ENCODE measurements around the gene PCIF1.
"Not testable (repeated sequence)": the region's sequence is repeated elsewhere in the genome, so short reads cannot be mapped to it uniquely, and the experiment has no call there.

The PCIF1 gene

DNA sequence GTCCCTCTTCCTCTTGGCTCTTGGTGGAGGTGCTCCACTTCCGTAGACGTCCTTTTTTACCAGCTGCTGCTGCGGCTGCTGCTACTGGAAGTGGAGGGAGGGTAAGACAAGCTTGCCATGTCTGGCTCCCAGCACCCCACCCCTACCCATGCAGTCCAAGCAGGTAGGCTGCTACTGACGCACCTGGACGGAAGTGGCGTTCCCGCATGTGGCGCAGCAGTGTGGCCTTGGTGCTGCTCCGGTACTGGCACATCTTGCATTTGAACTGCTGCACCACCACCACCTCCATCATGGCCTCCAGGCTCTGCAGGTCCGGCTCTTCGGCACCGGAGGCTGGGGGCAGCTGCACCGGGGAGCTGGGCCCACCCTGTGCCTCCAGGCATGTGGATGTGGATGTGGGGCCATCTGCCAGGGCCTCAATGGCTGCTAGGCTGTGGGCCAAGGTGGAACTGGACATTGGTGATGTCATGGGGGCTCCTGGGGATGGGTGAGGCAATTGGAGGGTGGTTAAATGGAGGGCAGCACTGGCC lies 33.1 kb downstream of the PCIF1 start:
- no peak for DNase-seq (ENCODE audit: low spot score)

DNA sequence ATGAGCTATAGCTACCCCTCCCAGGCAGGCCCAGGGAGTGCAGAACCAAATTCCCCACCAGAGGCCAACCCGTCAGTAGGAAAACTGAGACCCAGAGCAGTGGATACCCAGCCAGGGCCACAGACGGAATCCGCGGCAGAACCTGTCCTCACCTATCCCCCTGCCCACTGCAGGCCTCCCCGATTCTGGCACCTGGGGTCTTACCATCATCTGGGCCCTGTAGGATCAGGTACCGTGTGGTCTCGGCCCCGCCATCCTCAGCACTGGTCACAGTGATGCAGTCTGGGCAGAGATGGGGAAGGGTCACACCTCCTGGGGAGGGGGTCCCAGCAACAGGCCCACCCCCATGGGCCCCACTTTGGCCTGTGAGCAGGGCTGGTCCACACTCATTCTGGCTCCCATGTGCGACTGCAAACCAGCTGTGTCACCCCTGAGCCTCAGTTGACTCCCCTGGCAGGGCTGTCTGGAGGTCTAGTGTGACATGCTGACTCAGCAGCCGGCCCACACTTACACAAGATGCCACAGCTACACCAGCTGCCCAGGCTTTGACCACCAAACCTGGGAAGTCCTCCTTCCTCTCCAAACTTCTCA lies 33.7 kb downstream of the PCIF1 start:
- DNase-seq (ENCODE audit: low spot score) = no peak

DNA sequence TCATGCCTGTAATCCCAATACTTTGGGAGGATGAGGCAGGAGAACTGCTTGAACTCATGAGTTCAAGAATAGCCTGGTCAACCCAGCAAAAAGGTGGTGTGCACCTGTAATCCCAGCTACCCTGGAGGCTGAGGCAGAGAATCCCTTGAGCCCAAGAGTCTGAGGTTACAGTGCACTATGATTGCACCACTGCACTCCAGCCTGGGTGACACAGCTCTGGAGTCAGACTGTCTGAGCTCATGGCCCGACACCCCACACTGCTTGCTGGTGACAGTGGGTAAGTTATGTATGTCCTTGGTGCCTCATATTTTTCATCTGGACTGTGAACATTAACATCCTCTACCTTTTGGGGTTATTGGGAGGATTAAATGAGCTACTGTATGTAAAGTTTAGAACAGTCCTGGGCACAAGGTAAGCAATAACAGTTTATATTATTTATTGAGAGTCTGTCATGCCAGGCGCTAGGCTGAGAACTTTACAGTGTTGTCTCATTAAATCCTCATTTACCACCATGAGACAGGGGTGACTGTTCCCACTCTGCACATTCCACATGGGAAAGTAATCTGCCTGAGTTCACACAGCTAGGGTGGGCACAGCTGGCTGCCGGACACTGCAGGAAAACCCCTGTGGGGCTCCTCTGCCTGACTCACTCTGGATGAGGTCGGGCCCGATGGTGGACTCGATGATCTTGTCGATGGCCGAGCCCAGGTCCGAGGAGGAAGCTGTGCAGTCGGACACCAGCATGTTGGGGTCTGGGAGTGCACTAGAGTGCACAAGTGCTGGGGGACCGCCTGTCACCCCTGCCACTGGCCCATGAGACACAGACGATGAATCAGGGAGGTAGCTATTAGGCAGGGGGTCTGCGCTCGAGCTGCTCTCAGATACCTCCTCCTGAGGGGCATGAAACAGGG lies 34.6 kb downstream of the PCIF1 start:
- DNase-seq (ENCODE audit: low spot score) = no peak

DNA sequence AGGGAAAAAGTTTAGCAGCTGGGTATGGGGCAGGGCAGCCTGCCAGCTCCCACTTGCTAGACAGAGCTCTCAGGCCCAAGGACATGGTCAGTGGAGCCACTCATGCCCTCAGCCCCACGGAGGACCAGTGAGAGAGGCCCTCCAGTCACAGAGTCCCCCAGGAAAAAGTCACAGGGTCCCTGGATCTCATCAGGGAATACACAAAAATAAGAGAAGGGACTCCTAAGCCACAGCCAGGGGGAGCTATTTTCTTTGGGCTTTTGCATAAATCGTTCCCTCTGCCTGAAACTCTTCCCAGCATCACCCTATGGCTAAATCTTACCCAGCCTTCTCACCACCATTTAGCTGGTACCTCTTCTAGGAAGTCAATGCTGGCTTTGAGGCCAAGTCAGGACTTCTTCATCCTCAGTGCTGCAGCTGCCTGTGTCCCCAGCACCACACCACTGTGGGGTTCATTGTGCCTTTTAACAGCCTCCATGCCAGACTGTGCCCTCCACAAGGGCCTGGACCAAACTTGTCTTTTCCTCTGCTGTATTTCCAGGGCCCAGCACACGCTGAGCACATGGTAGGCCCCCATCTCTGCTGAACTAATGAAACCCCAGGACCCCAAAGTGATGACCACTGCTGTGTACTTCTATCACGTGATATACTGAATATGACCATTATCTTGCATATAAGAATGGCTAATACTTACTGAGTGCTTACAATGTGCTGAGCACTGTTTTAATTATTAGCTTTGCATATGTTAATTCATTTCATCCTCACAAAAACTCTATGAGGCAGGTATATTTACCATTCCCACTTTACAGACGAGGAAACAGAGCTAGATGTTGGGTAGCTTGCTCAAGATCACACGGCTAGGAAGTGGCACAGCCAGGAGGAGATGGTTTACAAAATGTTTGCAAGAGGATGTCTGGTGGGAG lies 35.5 kb downstream of the PCIF1 start:
- peak; percentile 72 for DNase-seq (ENCODE audit: low spot score)

DNA sequence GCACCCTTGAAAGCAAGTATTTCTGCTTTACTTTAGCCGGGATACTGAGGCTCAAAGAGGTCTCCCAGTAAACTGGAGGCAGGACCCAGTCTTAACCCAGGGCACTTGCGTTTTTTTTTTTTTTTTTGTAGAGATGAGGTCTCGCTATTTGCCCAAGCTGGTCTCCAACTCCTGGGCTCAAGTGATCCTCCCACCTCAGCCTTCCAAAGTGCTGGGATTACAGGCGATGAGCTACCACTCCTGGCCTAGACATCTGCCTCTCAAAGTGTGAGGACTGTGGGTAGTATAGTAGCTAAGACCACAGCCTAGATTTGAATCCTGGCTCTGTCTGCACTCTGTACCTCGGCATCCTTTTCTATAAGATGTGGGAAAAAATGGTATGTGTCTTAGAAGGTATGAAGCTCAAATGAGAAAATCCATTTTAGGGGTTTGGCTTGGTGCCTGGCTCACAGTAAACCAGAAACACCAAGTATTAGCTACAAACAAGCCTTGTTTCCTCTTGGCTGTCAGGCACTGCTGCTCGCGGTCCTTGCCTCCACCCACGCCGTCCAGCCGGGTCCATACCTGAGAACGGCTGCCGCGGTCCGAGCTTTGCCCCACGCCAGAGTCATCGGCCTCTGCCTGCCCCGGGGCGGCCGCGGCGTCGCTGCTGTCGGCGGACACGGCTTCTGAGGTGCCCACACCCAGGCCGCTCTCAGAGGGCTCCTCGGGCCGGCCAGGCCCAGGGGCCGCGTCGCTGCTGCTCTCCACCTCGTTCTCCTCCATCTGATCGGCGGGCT lies 36.4 kb downstream of the PCIF1 start:
- DNase-seq (ENCODE audit: low spot score) = no peak

DNA sequence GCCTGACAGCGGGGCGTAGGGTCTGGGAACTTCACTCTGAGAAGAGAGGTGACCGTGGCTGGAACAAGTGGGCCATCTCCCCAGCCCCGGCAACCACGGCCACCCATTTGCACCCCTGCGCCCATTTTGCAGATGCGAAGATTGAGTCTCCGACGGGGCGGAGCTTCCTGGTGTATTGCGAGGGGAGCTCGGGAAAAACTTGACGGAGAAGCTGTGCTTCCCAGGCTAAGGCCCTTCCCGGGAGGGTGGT lies 36.9 kb downstream of the PCIF1 start:
- no peak for DNase-seq (ENCODE audit: low spot score)

DNA sequence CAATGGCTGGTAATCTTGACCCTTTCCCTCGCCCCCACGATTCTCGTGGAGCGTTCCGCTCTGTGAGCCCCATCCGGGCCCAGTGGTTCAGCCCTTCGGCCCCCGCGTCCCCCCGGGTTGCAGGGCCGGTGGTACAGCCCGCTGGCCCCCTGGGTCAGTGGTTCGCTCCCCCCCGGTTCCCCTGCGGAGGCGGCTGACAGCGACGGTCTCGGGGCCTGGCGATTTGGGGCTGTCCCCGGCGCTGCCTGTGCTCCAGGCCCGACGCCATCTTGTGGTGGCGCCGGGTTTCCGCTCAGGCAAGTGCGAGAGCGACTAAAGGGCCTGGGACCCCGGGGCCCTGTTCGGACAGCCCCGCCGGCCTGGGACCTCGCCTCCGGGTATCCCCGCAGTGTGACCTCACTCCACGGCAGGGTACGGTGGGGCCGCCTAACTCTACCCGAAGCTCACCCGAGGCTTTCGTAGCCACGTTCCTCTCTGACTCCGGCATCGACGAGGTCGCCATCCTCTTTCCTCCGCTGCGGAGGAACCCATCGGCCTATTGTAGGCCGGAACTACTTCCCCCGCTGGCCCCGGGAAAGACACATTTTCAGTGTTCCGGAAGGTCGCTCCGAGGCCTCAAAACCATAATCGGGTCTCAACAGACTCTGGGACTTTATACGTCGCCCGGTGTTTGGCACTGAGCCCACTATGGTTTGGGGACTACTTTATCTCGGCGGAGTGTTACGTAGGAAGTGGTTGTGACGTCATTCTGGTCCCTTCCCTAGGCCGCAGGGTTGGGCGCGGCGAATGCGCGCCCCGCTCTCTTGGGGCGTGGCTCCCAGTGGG lies 37.4 kb downstream of the PCIF1 start, which contains the start of gene ZNF335:
ZNF335 (minus strand) TSS at position 529 of the 825 bp plus-strand sequence. CDS start 793 bp downstream, outside the sequence.
- DNase-seq (ENCODE audit: low spot score) = peak; percentile 97

DNA sequence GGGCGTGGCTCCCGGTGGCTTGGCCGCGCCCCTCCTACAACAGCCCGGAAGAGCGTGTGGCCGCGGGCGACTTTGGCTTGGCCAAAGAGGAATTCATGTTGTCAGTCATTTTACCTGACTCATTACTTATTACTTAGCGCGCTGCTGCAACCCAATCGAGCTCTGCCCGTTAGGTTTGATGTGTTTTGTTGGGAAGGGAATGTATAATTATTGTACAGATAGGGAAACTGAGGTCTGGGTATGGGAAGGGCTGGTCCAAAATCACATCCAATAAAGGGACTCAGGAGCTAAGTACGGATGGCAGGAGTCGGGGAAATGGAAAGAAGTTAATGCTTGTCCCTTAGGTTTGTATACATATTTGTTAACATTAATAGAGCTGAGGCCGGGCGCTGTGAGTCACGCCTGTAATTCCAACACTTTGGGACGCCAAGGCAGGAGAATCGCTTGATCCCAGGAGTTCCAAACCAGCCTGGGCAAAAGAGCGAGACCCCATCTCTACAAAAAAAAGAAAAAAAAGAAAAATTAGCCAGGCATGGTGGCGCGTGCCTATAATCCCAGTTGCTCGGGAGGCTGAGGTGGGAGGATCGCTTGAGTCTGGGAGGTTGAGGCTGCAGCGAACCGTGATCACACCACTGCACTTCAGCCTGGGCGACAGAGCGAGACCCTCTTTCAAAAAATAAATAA lies 38.2 kb downstream of the PCIF1 start:
- no peak for DNase-seq (ENCODE audit: low spot score)

DNA sequence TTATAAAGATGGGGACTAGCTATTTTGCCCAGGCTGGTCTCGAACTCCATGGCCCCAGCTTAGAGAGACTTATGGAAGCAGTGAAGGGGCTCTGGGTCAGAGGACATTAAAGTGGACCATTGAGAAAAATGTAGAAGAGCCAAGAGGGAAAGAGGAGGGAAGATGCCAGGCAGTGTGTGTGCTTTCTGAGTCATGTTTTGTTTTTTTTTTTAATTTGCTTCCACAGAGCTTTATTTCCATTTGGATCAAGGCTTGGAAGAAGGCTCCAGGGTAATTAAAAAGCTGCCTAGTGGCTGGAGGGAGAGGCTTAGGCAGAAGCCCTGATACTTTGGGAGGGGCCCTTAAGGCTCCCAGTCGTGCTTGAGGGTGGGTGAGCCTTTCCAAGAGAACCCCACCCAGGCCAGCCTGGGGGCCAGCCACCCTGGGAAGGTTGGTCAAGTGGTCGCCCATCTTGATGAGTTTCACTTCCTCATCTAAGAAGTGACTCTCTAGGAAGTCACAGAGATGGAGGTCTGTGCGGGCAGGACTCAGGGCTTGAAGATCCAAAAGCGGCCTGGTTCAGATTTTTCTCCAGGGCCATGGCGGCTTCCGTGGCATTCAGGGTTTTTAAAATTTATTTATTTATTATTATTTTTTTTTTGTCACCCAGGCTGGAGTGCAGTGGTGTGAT lies 40.5 kb downstream of the PCIF1 start:
- no peak for DNase-seq (ENCODE audit: low spot score)

DNA sequence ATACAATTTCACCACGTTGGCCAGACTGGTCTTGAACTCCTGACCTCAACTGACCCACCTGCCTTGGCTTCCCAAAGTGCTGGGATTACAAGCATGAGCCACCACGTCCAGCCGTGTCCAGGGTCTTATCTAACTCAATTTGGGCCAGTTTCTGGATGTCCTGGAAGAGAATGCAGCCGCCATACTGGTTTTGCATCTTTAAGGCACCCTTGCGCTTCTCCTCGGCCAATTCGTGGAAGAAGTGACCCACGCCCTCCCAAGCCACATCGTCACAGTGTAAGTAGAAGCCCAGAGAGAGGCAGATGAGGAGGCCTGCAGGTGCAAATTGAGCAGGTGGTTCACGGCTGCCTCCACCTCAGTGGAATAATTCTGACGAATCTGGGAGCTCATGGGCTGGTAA lies 41.2 kb downstream of the PCIF1 start:
- DNase-seq (ENCODE audit: low spot score) = no peak

DNA sequence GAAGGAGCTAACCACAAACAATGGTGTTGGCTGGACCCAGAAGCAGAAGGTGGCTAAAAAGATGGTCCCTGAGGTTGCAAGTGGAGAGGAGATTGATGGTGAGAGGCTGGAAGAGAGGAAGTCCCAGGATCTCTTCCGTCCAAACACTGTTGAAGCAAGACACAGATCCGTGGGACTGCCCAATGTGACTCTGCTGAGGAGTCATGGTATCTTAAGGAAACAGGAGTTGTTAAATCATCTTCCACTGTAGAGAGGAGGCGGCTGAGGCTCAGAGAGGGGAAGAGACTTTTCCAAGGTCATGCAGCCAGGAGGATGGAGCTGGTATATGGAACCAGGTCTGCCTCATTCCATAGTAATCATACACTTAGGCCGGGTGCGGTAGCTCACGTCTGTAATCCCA lies 41.6 kb downstream of the PCIF1 start:
- no peak for DNase-seq (ENCODE audit: low spot score)

DNA sequence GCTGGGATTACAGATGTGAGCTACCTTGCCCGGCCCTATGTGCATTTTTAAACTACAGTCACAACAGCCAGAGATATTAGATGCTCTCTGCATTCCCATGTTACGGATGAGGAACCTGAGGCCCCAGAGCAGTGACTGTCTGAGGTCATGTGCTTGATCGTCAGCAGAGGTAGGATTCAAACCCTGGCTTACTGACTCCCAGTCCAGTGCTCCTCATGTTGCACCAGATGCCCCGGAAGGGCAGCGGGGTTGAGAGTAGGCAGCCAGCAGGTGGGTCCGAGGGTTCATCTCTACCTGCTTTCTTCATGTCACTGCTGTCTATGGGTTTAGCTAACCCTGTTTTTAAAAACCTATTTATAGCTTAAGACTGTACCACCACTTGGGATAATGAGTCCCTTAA lies 46.8 kb downstream of the PCIF1 start:
- DNase-seq (ENCODE audit: low spot score) = no peak

DNA sequence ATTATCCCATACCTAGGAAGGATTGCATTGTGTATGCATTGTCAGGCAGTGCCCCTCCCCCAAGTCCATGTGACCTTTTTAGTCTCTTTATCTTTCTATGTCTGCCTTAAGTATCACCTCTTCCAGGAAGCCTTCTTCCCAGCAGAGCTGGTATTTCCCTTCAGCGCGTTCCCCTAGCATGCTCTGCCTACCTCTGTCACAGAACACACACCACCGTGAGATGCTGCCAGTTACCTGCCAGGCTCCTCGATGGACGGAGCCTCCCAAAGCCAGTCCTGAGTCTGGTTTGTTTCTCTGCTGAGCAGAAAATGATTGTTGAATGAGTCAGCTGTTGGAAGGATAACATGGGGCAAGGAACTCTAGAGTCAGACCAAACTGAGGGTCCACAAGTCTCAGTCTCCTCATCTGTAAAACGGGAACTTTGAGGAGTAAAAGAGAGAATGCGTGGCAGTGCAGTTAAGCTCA lies 48.8 kb downstream of the PCIF1 start:
- DNase-seq (ENCODE audit: low spot score) = no peak

DNA sequence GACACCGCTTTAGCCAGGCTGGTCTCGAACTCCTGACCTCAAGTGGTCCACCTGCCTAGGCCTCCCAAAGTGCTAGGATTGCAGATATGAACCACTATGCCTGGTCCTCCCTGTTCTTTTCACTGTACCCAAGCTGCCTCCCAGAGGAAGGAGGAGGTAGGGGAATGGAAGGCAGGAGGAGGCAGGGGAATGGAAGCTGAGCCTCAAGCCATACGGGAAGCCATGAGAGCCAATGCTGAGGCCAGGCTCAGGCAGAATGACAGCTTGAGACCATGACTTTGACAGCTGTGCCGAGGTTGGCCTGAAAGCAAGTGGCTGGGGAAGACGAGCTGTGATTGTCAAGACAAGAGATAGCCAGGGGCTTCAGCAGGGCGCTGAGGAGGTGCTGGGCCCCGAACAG lies 51.1 kb downstream of the PCIF1 start:
- DNase-seq (ENCODE audit: low spot score) = no peak

DNA sequence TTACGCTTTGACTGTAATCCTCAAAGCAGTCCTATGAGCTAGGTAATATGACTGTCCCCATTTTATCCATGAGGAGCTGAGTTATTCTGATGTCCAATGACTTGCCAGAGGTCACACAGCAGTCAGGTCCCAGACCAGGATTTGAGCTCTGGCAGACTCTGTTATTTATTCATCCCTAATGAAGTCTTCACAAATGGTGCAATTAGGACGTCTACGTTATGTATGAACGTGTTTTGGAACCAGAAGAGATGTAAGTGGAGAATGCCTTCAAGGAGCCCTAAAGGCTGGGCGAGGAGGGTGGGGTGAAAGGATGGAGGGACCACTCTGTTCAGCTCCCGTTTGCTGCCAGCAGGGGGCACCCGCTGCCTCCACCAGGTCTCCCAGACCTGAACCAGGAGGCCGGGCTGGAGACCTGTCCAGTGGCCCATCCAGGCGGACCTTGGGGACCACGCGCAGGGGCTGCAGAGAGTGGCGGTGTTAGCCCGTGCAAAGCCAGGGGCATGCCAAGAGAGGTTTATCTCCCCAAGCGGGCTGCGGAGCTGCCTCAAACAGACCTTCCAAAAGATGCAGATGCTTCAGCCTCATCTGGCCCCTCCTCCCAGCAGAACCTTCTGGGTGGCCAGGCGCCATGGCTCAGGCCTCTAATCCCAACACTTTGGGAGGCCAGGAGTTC lies 52.8 kb downstream of the PCIF1 start:
- DNase-seq (ENCODE audit: low spot score) = peak; percentile 73

DNA sequence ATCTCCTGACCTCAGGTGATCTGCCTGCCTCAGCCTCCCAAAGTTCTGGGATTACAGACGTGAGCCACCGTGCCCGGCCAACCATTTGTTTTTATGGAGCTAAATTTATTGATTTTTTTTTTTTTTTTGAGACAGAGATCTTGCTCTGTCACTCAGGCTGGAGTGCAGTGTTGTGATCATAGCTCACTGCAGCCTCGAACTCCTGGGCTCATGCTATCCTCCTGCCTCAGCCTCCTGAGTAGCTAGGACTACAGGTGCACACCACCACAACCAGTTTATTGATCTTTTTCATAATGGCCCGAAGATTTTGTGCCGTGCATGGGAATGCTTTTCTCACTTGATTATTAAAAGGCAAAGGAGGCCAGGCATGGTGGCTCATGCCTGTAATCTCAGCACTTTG lies 54.3 kb downstream of the PCIF1 start:
- DNase-seq (ENCODE audit: low spot score) = not testable (repeated sequence)

DNA sequence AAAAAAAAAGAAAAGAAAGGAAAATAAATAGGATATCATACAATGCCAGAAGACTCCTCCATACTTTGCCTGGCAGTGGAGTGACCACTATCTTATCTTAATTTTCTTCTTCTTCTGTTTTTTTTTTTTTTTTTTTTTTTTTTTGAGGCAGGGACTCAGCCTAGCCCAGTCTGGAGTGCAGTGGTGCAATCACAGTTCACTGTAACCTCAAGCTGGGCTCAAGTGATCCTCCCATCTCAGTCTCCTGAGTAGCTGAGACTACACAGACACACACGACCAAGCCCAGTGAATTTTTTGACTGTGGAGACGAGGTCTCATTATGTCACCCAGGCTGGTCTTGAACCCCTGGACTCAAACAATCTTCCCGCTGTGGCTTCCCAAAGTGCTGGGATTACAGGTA lies 57.1 kb downstream of the PCIF1 start:
- no peak for DNase-seq (ENCODE audit: low spot score)

DNA sequence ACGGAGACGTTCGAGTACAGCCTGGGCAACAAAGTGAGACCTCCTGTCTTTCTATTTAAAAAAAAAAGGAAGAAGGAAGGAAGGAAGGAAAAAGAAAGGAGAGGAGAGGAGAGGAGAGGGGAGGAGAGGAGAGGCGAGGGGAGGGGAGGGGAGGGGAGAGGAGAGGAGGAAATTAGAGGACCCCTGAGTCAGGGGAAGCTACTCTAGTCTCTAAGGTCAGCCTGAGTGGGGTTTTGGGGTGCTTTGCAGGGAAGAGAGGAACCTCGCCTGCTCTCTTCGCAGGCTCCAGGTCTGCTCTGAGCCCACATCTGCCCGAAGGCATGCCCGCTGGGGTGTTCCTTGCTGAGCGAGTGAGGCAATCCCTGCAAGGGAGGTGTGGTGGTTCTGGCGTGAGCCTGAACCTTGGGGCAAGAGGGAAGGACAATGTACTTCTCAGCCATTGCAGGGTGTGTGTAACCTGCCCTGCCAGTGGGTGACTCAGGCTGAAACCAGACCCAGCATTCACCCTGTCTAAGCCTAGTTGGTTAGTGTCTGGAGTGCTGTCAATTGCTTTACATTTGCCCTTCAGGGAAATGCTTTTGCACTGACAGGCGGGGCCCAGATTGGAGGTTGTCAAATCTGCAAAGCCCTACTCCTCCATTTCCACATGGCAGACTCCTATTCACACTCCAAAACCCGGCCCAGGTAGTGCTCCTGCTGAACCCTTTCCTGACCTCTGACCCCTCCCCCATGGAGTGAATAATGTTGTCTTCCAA lies 58.9 kb downstream of the PCIF1 start:
- DNase-seq (ENCODE audit: low spot score) = no peak
